K562 (cell line): ENCODE measurements around the gene CBX3. TPM values are rescaled to one million over a fixed set of nuclear protein-coding genes. Genes with fewer than 3 reads are reported as not detected.

Experiments
- CAMTA2 ChIP-seq: fragments of 250-450 bp; sonication (Bioruptor Pico); conservative IDR thresholded peaks from 2 replicates; pipeline ENCODE4 v1.5.1; 2022
- ERF ChIP-seq: fragments of 450-650 bp; formaldehyde crosslinking; IDR thresholded peaks from 2 replicates; pipeline ENCODE4 v1.4.0; 2020; ENCODE audit warnings: mild to moderate bottlenecking, mixed read lengths
- FOXA3 ChIP-seq, 2 experiments: fragments of 450-650 bp in 1 of 2; sonication (generic) in 1 of 2; formaldehyde crosslinking; IDR thresholded peaks in 1 of 2; conservative IDR thresholded peaks in 1 of 2; 2 replicates each; pipeline versions ENCODE4 v1.4.0 to v1.8.0; 2020 to 2022; ENCODE audit warnings: mild to moderate bottlenecking in 2 of 2, missing genetic modification reagents in 1 of 2
- GTF2F1 ChIP-seq: IDR thresholded peaks from 2 replicates; pipeline ENCODE4 v1.6.1; 2011; ENCODE audit warnings: low read depth, low read length, improper control_type of control experiment
- HMG20B ChIP-seq: fragments of 250-450 bp; sonication (Bioruptor Pico); IDR thresholded peaks from 2 replicates; pipeline ENCODE4 v1.5.0; 2021; ENCODE audit warnings: mild to moderate bottlenecking
- MCM7 ChIP-seq, 2 experiments: fragments of 450-650 bp; IDR thresholded peaks; 2 replicates each; pipeline ENCODE4 v1.6.1; 2016 to 2018
- MTF1 ChIP-seq: fragments of 250-450 bp; sonication (Bioruptor Pico); IDR thresholded peaks from 2 replicates; pipeline ENCODE4 v1.9.0; 2021; ENCODE audit warnings: moderate library complexity, mild to moderate bottlenecking, inconsistent platforms, borderline replicate concordance
- MYBL2 ChIP-seq, 2 experiments: fragments of 450-650 bp in 1 of 2; sonication (generic) in 1 of 2; formaldehyde crosslinking in 1 of 2; IDR thresholded peaks; 2 replicates each; pipeline versions ENCODE4 v1.6.1 to v1.8.1; 2017 to 2022; ENCODE audit warnings: borderline replicate concordance in 1 of 2, inconsistent platforms in 1 of 2, low read depth in 1 of 2, mild to moderate bottlenecking in 1 of 2, missing genetic modification reagents in 1 of 2, moderate library complexity in 1 of 2
- NCOR1 ChIP-seq: fragments of 450-650 bp; IDR thresholded peaks from 2 replicates; pipeline ENCODE4 v1.6.1; 2016; ENCODE audit warnings: mild to moderate bottlenecking, moderate library complexity
- NR4A1 ChIP-seq, 2 experiments: fragments of 250-450 bp in 1 of 2; fragments of 450-650 bp in 1 of 2; sonication (Bioruptor Pico) in 1 of 2; IDR thresholded peaks; 2 replicates each; pipeline versions ENCODE4 v1.4.0 to v1.6.1; 2016 to 2020; ENCODE audit warnings: mild to moderate bottlenecking in 2 of 2, missing compliant biosample characterization in 1 of 2, missing genetic modification characterization in 1 of 2, moderate library complexity in 1 of 2
- RBM25 ChIP-seq: fragments of 200-400 bp; formaldehyde crosslinking; IDR thresholded peaks from 2 replicates; pipeline ENCODE4 v1.6.1; 2018; ENCODE audit warnings: low read length, low read depth, moderate library complexity; ENCODE audit not compliant: severe bottlenecking
- SAFB ChIP-seq: fragments of 200-400 bp; formaldehyde crosslinking; IDR thresholded peaks from 2 replicates; pipeline ENCODE4 v1.6.1; 2017; ENCODE audit warnings: low read depth, low read length, borderline replicate concordance
- TBP ChIP-seq: optimal IDR thresholded peaks from 2 replicates; pipeline ENCODE3; 2011; ENCODE audit warnings: low read depth, low read length, improper control_type of control experiment
- TCF7L2 ChIP-seq: fragments of 150-350 bp; IDR thresholded peaks from 2 replicates; pipeline ENCODE4 v1.6.1; 2016; ENCODE audit warnings: low read depth, mild to moderate bottlenecking, low read length, moderate library complexity
- ZNF253 ChIP-seq: fragments of 250-450 bp; sonication (Bioruptor Pico); conservative IDR thresholded peaks from 2 replicates; pipeline ENCODE4 v1.6.1; 2021; ENCODE audit warnings: mild to moderate bottlenecking
- polyA plus RNA-seq, 8 experiments: library from polyadenylated mRNA; depleted of rRNA in 4 of 8; stranded (reverse) in 5 of 8; unstranded in 3 of 8; fragments of >200 nt; fragmentation: Nextera tagmentation in 2 of 8; fragmentation: Illumina TruSeq in 1 of 8; extraction: Ambion mirVana in 2 of 8; extraction: Trizol in 1 of 8; gene quantifications; 2 replicates each; pipeline versions ENCODE4 v1.2.1 to v1.2.3, GENCODE V29; 2011 to 2014; ENCODE audit warnings: inconsistent platforms in 1 of 8, missing spikeins in 1 of 8
- total RNA-seq, 7 experiments: library from RNA; depleted of rRNA in 6 of 7; stranded (reverse); fragments of >200 nt in 6 of 7; fragmentation: Illumina TruSeq in 2 of 7; extraction: Trizol in 2 of 7; gene quantifications; 2 replicates each; pipeline versions ENCODE4 v1.2.1 to v1.2.3, GENCODE V29; 2011 to 2021; ENCODE audit warnings: low replicate concordance in 1 of 7
- TF ChIP-seq, protein P1 (sequence below), 2 experiments: fragments of 450-650 bp; IDR thresholded peaks; 2 replicates each; pipeline ENCODE4 v1.6.1; 2016
- TF ChIP-seq, protein P2 (sequence below), 3 experiments: fragments of 200-800 bp in 1 of 3; fragments of 250-450 bp in 1 of 3; fragments of 450-650 bp in 1 of 3; sonication (Bioruptor Pico) in 1 of 3; sonication (Bioruptor generic) in 1 of 3; formaldehyde crosslinking in 1 of 3; IDR thresholded peaks; 2 replicates each; pipeline versions ENCODE4 v1.6.1 to v1.8.0; 2016 to 2022; ENCODE audit warnings: mild to moderate bottlenecking in 2 of 3, missing genetic modification characterization in 2 of 3, missing compliant biosample characterization in 1 of 3, moderate library complexity in 1 of 3
- TF ChIP-seq, protein P3 (sequence below): IDR thresholded peaks from 2 replicates; pipeline ENCODE4 v1.6.1; 2014; ENCODE audit warnings: antibody characterized with exemption
- TF ChIP-seq, protein P4 (sequence below): sonication (generic); formaldehyde crosslinking; IDR thresholded peaks from 2 replicates; pipeline ENCODE4 v1.9.0; 2022; ENCODE audit warnings: mild to moderate bottlenecking, missing genetic modification reagents
- TF ChIP-seq, protein P5 (sequence below): fragments of 250-450 bp; sonication (Bioruptor Pico); IDR thresholded peaks from 2 replicates; pipeline ENCODE4 v1.8.0; 2022; ENCODE audit warnings: moderate library complexity, mild to moderate bottlenecking, inconsistent platforms

Gene CBX3
- total and polyA plus RNA-seq, 9 of the 15 experiments (the other 6 are each of a cell fraction or from before 2014, with no cell fraction given) = 198 to 413 (median 328) TPM

DNA sequence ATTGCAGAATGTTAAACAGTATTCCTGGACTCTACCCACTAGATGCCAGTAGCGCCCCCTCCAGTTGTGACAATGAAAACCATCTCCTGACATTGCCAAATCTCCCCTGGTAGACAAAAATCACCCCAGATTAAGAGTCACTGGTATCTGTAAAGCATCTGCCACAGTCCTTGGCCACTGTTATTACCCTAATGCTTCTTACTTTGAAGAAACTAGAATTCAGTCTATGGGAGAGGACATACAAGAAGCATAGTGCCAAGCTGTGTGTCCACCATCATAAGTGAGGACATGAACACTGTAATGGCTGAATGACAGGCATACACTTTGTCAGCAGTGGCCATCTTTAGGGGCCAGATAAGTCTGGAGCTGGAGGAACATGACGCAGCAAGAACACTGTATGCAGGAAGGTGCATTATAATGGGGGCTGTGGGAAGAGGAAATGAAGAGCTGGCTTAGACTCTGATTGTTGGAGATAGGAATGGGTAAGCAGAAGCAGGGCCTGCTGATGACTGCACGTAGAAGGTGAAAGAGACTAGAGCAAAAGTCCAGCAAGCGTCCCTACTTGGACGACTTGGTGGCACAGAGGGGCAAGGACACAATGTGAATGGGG lies 32.5 kb downstream of the CBX3 start (continued):
- TF ChIP-seq, protein P1, sequence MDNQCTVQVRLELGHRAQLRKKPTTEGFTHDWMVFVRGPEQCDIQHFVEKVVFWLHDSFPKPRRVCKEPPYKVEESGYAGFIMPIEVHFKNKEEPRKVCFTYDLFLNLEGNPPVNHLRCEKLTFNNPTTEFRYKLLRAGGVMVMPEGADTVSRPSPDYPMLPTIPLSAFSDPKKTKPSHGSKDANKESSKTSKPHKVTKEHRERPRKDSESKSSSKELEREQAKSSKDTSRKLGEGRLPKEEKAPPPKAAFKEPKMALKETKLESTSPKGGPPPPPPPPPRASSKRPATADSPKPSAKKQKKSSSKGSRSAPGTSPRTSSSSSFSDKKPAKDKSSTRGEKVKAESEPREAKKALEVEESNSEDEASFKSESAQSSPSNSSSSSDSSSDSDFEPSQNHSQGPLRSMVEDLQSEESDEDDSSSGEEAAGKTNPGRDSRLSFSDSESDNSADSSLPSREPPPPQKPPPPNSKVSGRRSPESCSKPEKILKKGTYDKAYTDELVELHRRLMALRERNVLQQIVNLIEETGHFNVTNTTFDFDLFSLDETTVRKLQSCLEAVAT (IDR thresholded peaks at IDR 0.05) = no peak
- TF ChIP-seq, protein P2, sequence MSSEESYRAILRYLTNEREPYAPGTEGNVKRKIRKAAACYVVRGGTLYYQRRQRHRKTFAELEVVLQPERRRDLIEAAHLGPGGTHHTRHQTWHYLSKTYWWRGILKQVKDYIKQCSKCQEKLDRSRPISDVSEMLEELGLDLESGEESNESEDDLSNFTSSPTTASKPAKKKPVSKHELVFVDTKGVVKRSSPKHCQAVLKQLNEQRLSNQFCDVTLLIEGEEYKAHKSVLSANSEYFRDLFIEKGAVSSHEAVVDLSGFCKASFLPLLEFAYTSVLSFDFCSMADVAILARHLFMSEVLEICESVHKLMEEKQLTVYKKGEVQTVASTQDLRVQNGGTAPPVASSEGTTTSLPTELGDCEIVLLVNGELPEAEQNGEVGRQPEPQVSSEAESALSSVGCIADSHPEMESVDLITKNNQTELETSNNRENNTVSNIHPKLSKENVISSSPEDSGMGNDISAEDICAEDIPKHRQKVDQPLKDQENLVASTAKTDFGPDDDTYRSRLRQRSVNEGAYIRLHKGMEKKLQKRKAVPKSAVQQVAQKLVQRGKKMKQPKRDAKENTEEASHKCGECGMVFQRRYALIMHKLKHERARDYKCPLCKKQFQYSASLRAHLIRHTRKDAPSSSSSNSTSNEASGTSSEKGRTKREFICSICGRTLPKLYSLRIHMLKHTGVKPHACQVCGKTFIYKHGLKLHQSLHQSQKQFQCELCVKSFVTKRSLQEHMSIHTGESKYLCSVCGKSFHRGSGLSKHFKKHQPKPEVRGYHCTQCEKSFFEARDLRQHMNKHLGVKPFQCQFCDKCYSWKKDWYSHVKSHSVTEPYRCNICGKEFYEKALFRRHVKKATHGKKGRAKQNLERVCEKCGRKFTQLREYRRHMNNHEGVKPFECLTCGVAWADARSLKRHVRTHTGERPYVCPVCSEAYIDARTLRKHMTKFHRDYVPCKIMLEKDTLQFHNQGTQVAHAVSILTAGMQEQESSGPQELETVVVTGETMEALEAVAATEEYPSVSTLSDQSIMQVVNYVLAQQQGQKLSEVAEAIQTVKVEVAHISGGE (CRISPR knock-in tag; IDR thresholded peaks at IDR 0.05) = peak in 1 of 3 experiments; percentile 74; a peak in 2 of 6 replicates
- TF ChIP-seq MCM7 (IDR thresholded peaks at IDR 0.05) = no peak
- no peak for TF ChIP-seq GTF2F1
- no peak for TF ChIP-seq SAFB
- peak; percentile 51 for TF ChIP-seq NCOR1
- TF ChIP-seq, protein P3, sequence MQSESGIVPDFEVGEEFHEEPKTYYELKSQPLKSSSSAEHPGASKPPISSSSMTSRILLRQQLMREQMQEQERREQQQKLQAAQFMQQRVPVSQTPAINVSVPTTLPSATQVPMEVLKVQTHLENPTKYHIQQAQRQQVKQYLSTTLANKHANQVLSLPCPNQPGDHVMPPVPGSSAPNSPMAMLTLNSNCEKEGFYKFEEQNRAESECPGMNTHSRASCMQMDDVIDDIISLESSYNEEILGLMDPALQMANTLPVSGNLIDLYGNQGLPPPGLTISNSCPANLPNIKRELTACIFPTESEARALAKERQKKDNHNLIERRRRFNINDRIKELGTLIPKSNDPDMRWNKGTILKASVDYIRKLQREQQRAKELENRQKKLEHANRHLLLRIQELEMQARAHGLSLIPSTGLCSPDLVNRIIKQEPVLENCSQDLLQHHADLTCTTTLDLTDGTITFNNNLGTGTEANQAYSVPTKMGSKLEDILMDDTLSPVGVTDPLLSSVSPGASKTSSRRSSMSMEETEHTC = no peak
- no peak for TF ChIP-seq MYBL2 (IDR thresholded peaks at IDR 0.05; ENCODE audit: low read depth)
- no peak for TF ChIP-seq MYBL2 (CRISPR knock-in tag; IDR thresholded peaks at IDR 0.05; ENCODE audit: borderline replicate concordance)
- no peak for TF ChIP-seq FOXA3 (CRISPR knock-in tag; conservative IDR thresholded peaks at IDR 0.05 in 1 of 2, IDR thresholded peaks at IDR 0.05 in 1 of 2)
- TF ChIP-seq, protein P4, sequence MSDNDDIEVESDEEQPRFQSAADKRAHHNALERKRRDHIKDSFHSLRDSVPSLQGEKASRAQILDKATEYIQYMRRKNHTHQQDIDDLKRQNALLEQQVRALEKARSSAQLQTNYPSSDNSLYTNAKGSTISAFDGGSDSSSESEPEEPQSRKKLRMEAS (CRISPR knock-in tag) = no peak
- TF ChIP-seq CAMTA2 (CRISPR knock-in tag) = no peak
- TF ChIP-seq ZNF253 (CRISPR knock-in tag) = no peak
- no peak for TF ChIP-seq HMG20B
- TF ChIP-seq RBM25 = no peak
- peak; percentile 49 for TF ChIP-seq TBP
- TF ChIP-seq NR4A1 (CRISPR knock-in tag; IDR thresholded peaks at IDR 0.05) = peak; percentile 33; the same call in 1 of the 2 replicates
- peak; percentile 93 for TF ChIP-seq NR4A1 (tag; IDR thresholded peaks at IDR 0.05)
- TF ChIP-seq MTF1 (CRISPR knock-in tag) = no peak
- TF ChIP-seq TCF7L2 = no peak
- TF ChIP-seq, protein P5, sequence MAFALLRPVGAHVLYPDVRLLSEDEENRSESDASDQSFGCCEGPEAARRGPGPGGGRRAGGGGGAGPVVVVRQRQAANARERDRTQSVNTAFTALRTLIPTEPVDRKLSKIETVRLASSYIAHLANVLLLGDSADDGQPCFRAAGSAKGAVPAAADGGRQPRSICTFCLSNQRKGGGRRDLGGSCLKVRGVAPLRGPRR = no peak
- TF ChIP-seq ERF (CRISPR knock-in tag) = no peak
